Calu3 (cell line): ENCODE measurements around the gene FBXL5. TPM values are rescaled to one million over a fixed set of nuclear protein-coding genes. Genes with fewer than 3 reads are reported as not detected.
A peak's percentile ranks its signal among the peaks of the same experiment; 100 is the strongest.

ENCODE experiments used
- BruUV-seq: library from RNA; stranded (reverse); fragments of 400-500 nt; replicated peaks from 2 replicates; lab custom pipeline; 2021; lab: Mats Ljungman, UMichigan
- CTCF ChIA-PET: fragments of 300-600 bp; sonication (Branson Sonifier 250); formaldehyde crosslinking; loops from one replicate; lab custom pipeline; 2022; ENCODE audit warnings: antibody characterized with exemption; lab: Charles Lee
- DNase-seq: peaks from one replicate; pipeline ENCODE4 v3.0.0; 2022
- H3K27ac Mint-ChIP-seq: one replicate; pipeline ENCODE4 v1.8.0; 2022; ENCODE audit warnings: mixed read lengths; ENCODE audit not compliant: unreplicated experiment
- H3K27me3 Mint-ChIP-seq: one replicate; pipeline ENCODE4 v1.8.0; 2022; ENCODE audit warnings: mixed read lengths; ENCODE audit not compliant: unreplicated experiment
- H3K36me3 Mint-ChIP-seq: one replicate; pipeline ENCODE4 v1.8.0; 2022; ENCODE audit warnings: mild to moderate bottlenecking, moderate library complexity, mixed read lengths; ENCODE audit not compliant: insufficient read depth, unreplicated experiment
- H3K4me1 Mint-ChIP-seq: one replicate; pipeline ENCODE4 v1.8.0; 2022; ENCODE audit warnings: mild to moderate bottlenecking, low read depth, mixed read lengths; ENCODE audit not compliant: unreplicated experiment
- H3K4me3 Mint-ChIP-seq: one replicate; pipeline ENCODE4 v1.8.0; 2022; ENCODE audit warnings: mild to moderate bottlenecking, low read depth, moderate library complexity, mixed read lengths; ENCODE audit not compliant: unreplicated experiment
- H3K9me3 Mint-ChIP-seq: one replicate; pipeline ENCODE4 v1.8.0; 2022; ENCODE audit warnings: low read depth, mixed read lengths; ENCODE audit not compliant: unreplicated experiment
- CTCF ChIP-seq: fragments of 200-600 bp; IDR thresholded peaks from one replicate; pipeline ENCODE4 v1.8.0; 2022; ENCODE audit warnings: antibody characterized with exemption; ENCODE audit not compliant: unreplicated experiment
- intact Hi-C: fragments of 100-400 bp; cut with micrococcal nuclease; formaldehyde crosslinking; loops from one replicate; pipeline ENCODE4 v1.10.0; 2022; ENCODE audit not compliant: unreplicated experiment
- total RNA-seq: library from RNA; stranded (reverse); gene quantifications from 2 replicates; pipeline ENCODE4 v1.2.3, GENCODE V29; 2022

Gene FBXL5
- total RNA-seq, 1 experiment from 2014 or later: 27.0 TPM

- no peak for DNase-seq
- H3K27me3 Mint-ChIP-seq: no peaks in the 10 kb centered on the region
- intact Hi-C loops: no loop called here
- H3K4me1 Mint-ChIP-seq: peaks cover 26% of the 10 kb centered on the region
- H3K4me3 Mint-ChIP-seq: peak overlapping the region; percentile 57
- no peaks in the 10 kb centered on the region for H3K9me3 Mint-ChIP-seq
- no TSS peak for BruUV-seq
- no peak for TF ChIP-seq CTCF
- CTCF ChIA-PET: interaction anchor here (0.6 kb wide), 1 partner anchor 14 kb away, joined by 3 read pairs; no protein-coding TSS in a partner anchor
- H3K36me3 Mint-ChIP-seq: peaks cover 34% of the 10 kb centered on the region
- peak overlapping the region; percentile 41 for H3K27ac Mint-ChIP-seq
Measured at GRCh38 chr4:15651676-15652075, 3.5 kb downstream of the FBXL5 start.

GRCh38 chr4:15649914-15650545 is 5.1 kb downstream of the FBXL5 start:
- TF ChIP-seq CTCF: peak; percentile 51
- Mint-ChIP-seq H3K27ac (peak overlapping the region; percentile 42), H3K4me1 (peaks cover 26% of the 10 kb centered on the region), H3K36me3 (peaks cover 21% of the 10 kb centered on the region), H3K4me3 (no peak overlapping the region), H3K27me3 (no peaks in the 10 kb centered on the region), H3K9me3 (no peaks in the 10 kb centered on the region)
- DNase-seq: peak; percentile 52
- intact Hi-C loops: loop anchor here (1.0 kb wide), 1 partner anchor 171 kb away; no protein-coding TSS in a partner anchor
- CTCF ChIA-PET: no interaction called here
- no TSS peak for BruUV-seq

GRCh38 chr4:15648600-15648999 is 6.6 kb downstream of the FBXL5 start:
- Mint-ChIP-seq H3K27me3 (no peaks in the 10 kb centered on the region), H3K4me3 (no peak overlapping the region), H3K9me3 (no peaks in the 10 kb centered on the region), H3K4me1 (peaks cover 26% of the 10 kb centered on the region), H3K27ac (no peak overlapping the region), H3K36me3 (peaks cover 7% of the 10 kb centered on the region)
- TF ChIP-seq CTCF: no peak
- intact Hi-C loops: no loop called here
- BruUV-seq: no TSS peak
- no peak for DNase-seq
- CTCF ChIA-PET: no interaction called here

GRCh38 chr4:15638418-15638817 is 16.7 kb downstream of the FBXL5 start:
- CTCF ChIA-PET: no interaction called here
- DNase-seq: no peak
- TF ChIP-seq CTCF: no peak
- Mint-ChIP-seq H3K4me3 (no peak overlapping the region), H3K4me1 (peaks cover 7% of the 10 kb centered on the region), H3K27ac (no peak overlapping the region), H3K9me3 (no peaks in the 10 kb centered on the region), H3K27me3 (no peaks in the 10 kb centered on the region), H3K36me3 (peaks cover 16% of the 10 kb centered on the region)
- BruUV-seq: no TSS peak
- intact Hi-C loops: loop anchor here (5.0 kb wide), 1 partner anchor 39 kb away; no protein-coding TSS in a partner anchor
